Bronchus fibroblast of lung (primary cell): Measurements from ENCODE around the gene EPSTI1. TPM values are rescaled to one million over a fixed set of nuclear protein-coding genes. Genes with fewer than 3 reads are reported as not detected.

ENCODE experiments used
- total RNA-seq: library from RNA; depleted of rRNA; stranded (reverse); fragments of >200 nt; gene quantifications from 2 replicates; pipeline ENCODE4 v1.2.3, GENCODE V29; 2015

The EPSTI1 gene
- 2.2 and 4.4 TPM in 2 replicates for total RNA-seq

GRCh38 chr13:42991898-42992763 is at the start of gene EPSTI1:
Gene EPSTI1 (minus strand): TSS chr13:42992241. CDS start chr13:42992165, 76 bp downstream.

GRCh38 chr13:43023289-43023963 is 31.4 kb upstream of the EPSTI1 start, which contains the start of gene DNAJC15:
Gene DNAJC15 (plus strand): TSS chr13:43023586. CDS start chr13:43023627, 41 bp downstream.

Other genes starting within 250 kb of the EPSTI1 start
- gene FAM216B, start 210.7 kb downstream of the EPSTI1 start, total RNA-seq, result not detected in 2 replicates
- 10.6 and 11.6 TPM in 2 replicates for gene DNAJC15, start 31.3 kb upstream of the EPSTI1 start, total RNA-seq